Measurements from ENCODE around the gene CEP170.
A peak's percentile ranks its signal among the peaks of the same experiment; 100 is the strongest.

CEP170 gene

DNA sequence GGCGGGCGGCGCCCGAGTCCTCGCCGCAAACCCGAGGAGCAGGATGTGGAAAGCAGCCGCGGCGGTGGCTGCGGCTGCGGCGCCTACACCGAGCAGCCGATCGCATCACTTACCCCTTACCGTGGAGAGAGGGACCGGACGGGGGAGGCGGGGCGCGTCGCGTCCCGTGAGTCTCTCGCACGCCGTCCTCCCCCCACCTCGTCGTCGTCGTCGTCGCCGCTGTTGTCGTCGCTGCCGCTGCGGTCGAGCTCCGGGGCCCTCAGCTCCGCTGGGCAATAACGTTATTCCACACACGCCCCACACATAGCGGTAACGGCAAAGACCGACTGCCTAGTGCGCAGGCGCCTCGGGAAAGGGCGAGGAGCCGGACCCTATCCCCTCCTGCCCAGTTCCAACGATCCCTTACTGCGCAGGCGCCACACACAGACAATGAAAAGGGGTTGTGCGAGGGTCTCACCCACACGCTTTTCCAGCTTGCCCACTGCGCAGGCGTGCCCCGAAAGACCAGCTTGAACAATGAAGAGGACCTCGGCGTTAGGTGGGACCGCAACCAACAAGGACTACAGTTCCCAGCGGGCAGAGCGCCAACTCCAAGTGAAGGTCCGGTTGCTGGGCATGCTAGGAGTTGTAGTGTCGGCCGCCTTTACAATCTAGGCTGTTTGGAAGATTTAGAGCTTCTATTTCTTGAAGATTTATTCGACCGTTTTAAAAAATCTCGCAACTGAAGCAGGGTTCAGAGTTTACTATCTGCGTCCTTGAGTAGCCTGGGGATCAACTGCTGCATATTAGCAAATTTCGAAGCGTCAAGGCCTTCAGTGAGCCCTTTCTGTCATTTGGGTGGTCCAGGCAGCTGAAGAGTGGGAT is at the start of gene CEP170:
Gene CEP170 (minus strand): TSS at position 355 of the 864 bp plus-strand sequence. CDS start 30,001 bp downstream, outside the sequence.
- peak; percentile 99 for DNase-seq

DNA sequence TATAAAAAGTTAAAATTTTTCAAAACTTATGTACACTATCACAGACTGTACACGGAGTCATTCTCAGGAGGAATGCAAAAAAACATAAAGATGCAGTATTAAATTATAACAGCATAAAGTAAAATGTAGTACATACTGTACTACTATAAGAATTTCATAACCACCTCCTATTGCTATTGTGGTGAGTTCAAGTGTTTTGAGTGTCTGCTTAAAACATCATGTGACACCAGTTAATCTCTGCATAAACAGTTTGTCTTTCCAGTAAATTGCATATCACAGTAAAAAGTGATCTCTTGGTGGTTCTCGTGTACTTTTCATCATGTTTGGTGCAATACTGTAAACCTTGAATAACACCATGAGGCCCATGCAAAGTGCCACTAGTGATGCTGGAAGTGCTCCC is 46.0 kb upstream of the CEP170 start:
- no peak for DNase-seq

DNA sequence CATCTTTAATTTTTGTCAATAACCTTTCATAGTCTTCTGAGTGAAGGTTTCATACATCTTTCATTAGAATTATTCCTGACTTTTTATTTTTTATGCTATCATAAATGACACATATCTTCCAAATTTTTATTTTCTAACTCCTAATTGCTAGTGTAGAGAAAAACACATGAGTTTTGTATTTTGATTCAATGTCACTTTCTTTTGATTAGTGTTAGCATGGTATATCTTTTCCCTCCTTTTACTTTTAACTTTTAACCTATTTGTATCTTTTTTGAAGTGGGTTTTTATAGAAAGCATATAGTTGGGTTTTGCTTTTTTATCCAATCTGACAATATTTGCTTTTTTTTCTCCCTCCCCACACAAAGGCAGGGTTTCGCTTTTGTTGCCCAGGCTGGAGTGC is 44.0 kb upstream of the CEP170 start:
- no peak for DNase-seq

DNA sequence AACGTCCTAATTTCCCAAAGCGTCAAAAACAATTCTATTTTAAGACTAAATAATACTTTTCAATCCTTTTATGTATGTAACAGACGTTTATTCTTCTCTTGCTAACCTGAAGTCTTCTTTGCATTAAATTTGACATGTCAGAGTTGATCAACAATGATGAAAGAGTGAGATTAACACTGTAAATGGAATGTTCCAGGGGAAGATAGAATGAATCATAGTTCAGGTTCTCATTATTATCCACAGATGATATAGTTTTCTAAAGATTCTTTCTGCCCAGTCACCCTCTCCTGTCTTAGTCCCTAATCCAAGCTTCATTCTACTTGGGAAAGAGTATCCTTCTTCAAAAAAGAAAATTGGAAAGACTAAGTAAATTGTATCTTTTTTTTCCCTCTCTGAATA is 39.6 kb upstream of the CEP170 start:
- DNase-seq, result peak; percentile 72

DNA sequence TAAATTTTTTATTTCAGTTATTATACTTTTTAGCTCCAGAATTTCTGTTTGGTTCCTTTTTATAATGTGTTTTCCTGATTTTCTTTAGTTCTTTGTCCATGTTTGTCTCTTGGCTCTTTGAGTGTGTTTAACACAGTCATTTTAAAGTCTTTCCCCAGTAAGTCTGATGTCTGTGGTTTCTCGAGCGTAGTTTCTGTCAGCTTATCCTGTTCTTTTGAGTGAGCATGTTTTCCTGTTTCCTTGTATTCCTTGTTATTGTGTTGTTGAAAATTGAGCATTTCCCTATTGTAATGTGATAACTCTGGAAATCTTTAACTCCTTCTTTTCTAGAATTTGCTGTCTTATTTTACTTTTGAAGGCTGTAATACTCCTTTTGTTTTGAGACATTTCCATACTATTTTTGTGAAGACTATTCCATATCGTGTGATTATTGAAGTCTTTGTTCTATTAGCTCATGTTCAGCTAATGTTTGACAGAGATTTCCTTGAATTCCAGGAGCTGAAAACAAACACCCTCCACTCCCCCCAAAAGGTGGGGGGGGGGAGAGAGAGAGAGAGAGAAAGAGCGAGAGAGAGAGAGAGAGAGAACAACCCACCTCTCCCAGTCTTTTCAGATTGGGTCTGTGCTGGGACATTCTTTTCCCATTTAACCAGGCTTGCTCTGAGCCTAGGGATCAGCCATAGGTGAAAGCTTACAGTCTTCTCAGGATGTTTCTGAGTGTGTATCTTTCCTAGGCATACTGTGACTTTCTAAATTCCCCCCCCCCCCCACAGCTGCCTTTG is 39.1 kb upstream of the CEP170 start:
- no peak for DNase-seq

DNA sequence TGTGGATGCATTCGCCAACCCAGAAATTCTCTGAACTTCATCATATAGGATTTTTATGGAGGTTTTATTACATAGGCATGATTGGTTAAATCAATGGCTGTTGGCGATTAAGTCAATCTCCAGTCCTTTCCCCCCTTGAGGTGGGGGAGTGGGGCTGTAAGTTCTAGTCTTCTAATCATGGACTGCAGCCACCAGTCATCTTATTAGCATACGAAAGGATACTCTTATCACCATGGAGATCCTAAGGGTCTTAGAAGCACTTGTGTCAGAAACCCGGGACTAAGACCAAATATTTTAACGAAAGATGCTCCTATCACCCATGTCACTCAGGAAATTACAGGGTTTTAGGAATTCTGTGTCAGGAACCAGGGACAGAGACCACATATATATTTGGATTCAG is 37.0 kb upstream of the CEP170 start:
- no peak for DNase-seq

DNA sequence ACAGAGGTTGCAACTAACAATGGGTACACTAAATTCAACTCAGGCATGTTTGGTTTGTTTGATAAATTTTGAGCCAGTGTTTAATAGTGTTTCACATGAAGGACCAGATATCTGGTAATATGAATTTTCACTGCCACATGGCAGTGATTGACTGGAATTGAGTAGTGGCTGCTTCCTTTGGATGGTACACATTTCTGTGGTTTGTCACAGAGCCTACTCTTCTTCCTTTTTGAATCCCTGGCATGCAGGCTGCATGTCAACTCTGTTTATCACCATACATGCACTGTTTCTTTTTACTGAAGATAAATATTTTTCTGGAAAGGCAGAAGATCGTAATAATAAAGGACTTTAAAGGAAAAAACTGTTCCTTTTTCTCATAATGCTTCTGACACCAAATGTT is 36.2 kb upstream of the CEP170 start:
- DNase-seq, result peak; percentile 27

DNA sequence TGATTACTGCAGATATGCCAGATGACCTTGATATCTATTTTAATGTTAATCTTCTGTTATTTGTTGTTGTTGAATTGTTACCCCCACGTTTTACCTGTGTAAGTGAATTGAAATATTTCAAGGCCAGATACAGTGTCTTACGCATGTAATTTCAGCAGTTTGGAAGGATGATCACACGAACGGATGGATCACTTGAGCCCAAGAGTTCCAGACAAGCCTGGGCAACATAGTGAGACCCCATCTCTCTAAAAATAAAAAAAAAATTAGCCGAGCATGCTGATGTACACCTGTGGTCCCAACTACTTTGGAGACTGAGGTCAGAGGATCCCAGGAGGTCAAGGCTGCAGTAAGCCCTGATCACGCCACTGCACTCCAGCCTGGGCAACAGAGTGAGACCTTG is 33.0 kb upstream of the CEP170 start:
- no peak for DNase-seq

DNA sequence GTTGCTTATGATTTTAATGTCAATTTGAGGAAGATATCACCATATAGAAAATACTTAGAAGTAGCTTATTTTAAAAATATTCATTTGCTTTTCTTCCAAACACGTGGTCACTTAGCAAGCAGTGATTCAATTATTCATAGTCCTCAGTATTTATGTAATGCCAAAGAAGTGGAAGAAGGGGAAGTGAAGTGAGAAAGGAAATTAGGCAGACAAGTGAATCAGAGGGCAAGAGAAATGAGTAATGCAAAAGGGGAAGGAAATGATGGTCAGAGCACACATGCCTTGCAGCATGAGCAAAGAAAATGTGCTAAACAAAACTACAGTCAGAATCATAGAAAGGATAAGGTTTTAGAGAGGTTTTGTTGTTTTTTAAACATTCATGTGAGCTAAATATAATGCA is 32.6 kb upstream of the CEP170 start:
- DNase-seq, result peak; percentile 86

DNA sequence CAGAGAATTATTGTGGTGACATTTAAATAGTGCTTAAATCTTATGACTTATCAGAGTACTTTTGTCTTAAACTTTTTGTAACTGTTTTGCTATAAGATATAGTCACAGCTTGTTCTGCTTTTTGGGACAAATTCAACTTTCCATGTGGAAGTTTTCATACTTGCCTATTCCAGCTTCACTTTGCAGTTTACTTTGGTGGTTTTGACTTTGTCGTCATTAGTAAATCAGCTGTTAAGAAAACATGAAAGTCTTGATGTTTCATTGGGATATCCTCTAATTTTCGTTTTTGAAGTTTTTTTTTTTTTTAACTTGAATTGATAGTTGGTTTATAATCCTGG is 32.0 kb upstream of the CEP170 start:
- no peak for DNase-seq

DNA sequence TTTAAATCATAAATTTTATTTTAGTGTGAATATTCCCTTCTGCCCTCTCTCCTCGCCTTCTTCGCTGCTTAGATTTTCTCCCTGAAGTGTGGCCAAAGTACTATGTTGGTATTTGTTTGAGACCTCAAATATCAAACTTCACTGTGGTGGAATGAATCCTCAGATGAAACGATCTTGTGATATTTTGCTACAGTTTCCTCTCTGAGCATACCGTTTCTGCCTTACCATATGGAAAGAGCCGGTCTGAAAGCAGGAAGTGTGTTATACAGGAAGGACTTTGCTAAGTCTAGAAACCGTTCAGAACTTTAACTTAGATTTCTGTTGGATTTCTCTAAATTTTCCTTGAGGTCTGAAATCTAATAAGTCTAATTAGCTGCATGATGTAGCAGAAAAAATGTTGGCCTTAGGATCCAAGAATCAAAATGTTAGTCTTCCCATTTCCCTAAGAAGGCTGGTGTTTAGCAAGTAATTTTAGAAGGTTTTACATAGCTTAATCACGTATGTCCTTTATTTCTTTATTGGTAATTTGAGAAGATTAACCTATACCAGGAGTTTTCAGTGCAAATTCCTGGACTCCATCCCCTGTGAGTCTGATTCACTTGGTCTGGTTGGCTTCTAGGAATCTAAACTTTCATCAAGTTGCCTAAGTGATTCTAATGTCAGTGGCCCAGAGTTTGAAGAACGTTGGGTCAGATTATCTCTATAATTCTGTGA is 31.5 kb upstream of the CEP170 start:
- DNase-seq, result peak; percentile 49

DNA sequence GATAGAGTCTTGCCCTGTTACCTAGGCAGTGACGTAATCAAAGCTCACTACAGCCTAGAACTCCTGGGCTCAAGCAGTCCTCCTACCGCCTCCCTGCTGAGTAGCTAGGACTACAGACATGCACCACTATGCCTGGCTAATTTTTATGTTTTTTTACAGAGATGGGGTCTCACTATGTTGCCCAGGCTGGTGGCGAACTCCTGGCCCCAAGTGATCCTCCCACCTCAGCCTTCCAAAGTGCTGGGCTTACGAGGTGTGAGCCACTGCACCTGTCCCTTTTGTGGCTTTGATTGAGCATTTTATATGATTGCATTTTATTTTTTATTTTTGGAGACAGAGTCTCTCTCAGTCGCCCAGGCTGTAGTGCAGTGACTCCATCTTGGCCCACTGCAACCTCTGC is 26.6 kb upstream of the CEP170 start:
- DNase-seq, result no peak

DNA sequence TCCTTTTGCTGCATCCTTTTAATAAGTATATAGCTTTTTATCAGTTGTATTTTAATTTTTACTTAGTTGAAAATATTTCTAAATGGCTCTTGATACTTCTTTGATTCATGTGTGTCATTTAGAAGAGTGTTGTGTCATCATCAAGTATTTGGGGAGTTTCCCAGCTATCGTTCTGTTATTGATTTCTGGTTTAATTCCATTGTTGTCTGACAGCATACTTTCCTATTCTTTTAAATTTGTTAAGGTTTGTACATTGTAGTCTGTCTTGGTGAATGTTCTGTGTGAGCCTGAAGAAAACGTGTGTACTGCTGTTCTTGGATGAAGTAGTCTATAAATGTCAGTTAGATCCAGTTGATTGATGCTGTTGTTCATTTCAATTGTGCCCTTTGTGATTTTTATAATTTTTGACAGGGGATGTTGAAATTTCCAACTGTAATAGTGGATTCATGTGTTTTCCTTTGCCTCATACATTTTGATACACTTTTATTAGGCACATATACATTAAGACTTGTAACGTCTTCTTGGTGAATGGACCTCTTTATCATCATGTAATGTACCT is 25.6 kb upstream of the CEP170 start:
- DNase-seq, result no peak

DNA sequence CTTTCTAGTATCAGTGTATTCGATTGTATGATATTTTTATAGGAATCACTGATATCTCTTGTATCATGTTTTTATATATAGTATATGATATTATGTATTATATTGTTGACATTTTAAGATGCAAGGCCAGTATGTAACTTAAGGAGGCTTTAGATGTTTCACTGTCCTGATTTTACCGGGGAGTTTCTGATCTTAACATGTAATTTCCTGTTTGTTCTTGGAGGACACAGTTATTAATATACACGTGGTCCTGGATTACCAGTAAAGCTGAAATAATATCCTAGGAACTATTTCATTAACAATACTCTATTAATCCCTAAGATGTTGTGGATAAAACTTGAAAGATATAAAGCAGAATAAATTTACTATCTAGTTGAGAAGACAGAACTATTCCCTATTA is 20.2 kb upstream of the CEP170 start:
- DNase-seq, result no peak

DNA sequence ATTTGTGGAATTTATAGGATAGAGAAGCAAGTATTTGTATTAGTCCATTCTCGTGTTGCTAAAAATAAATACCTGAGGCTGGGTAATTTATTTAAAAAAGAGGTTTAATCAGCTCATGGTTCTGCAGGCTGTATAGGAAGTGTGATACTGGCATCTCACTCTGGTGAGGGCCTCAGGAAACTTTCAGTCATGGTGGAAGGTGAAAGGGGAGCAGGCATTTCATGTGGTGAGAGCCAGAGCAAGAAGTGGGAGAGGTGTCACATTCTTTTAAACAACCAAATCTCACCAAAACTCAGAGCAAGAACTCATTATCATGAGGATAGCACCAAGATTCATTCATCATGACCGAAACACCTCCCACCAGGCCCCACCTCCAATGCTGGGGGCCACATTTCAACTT is 18.9 kb upstream of the CEP170 start:
- no peak for DNase-seq

DNA sequence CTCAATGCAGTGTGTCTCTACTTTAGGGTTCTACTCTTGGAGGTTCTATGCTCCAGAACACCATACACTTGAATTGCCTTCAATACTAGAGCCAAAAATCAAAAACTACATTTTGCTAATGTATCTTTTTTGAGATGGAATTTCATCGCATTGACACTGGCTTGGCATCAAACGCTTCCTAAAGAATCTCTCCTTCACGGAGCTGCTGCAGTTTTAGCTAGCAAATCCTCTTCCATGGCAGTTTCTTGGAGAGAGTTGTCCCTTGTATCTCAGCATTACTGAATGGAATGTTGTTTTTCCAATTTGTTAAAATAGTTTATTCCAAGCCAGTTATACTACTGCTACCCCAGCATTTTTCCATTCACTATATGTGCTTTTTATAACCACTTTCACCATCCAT is 18.4 kb upstream of the CEP170 start:
- no peak for DNase-seq

DNA sequence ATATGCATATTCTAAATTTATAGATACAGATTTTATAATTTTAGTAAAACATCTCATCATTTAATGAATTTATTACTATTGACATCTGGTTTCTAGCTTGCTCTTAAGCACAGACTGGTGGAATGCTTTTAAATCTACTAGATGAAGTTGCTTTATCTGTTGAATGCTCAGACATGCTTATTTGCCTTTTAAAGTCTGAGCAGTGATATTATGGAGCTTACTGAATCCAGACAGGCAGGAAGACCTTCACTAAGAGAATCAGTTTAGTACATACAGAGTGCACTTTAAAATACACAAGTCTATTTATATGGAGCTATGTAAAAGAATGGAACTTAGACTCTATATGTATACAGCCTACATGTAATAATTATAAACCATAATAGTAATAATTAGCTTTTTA is 17.3 kb upstream of the CEP170 start:
- DNase-seq, result no peak

DNA sequence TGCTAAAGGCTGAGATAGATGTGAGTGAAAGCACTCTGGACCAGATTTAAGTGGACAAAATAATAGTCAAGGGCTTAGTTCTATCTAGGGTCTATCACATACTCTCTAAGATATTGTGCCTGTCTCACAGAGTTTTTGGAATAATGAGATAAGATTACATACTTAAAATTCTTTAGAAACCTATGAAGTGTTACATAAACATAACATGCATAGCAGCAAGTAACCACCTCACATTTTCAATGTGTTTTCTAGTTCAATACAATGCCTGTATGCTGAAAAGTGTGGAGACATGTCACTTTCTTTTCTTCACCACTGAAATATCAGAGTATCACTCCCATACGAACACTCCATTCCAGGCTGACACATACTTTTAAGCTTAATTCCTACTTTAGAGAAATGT is 16.9 kb upstream of the CEP170 start:
- DNase-seq, result no peak

DNA sequence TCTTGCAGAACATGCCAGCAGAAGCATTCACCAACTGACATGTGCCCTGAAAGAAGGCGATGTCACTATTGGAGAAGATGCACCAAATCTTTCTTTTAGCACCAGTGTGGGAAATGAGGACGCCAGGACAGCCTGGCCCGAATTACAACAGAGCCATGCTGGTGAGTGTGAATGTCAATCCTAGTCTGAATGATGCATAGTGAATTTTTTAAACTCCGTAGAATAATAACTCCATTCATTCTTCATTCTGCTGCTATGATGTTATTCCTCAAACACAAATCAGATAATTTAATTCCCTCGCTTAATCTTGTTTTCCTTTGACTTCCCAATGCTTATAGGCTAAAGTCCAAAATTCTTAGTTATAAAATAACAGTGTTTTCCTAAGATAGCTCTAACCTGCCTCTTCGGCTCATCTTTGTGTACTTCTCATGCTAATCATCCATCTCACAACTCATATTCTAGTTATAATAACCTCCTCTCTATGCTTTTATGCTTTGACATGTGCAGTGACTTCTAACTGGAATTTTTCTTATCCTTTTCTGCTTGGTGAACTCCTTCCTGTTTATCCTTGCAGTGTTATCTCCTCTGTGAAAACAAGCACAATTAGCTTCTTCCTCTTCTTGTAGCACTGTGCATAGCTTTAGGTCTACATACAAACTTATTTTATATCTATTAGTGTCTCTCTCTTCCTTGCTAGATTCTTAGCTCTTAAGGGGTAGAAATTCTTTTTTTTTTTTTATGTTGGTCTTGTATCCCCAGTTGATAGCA is 15.2 kb upstream of the CEP170 start:
- no peak for DNase-seq

DNA sequence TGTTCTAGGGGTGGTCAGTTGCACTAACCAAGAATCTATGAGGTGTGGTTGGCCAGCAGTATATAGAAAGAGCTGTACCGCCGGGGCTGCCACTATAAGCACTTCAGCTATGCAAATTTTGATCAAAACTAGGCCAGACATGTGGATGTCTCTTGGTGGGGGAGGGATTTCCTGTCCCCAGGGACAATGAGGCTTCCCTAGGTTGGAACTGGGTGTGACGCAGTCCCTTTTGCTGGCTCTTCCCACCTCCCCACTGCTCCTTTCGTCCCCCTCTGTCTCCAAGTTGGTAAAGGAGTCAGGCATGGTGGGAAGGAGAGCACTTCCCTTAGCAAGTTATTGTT is 14.3 kb upstream of the CEP170 start:
- no peak for DNase-seq

DNA sequence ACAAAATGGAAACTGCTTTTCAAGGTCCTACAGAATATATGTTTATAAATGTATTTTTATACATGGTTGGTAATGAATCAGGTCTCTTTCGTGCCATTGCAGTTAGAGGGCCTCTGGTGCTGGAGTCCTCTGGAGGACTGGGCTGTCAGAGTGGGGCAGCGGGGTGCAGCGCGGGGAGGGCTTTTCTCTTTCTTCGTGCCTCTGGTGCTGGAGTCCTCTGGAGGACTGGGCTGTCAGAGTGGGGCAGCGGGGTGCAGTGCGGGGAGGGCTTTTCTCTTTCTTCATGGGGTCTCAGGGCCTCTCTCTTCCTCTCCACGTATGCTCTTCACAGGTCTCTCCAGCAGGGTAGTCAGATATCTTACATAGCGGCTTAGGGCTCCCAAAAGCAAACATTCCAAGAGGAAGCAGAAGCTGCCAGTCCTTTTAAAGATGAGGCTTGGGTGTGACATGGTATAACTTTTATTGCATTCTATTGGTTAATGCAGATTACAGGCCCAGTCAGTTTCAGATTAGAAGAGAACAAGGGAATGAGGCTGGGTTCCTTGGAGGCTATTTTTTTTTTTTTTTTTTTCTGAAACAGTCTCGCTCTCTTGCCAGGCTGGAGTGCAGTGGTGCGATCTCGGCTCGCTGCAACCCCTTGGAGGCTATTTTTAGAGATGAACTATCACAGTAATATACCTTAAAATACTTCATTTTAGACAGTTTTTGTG is 13.8 kb upstream of the CEP170 start:
- DNase-seq, result peak; percentile 36
